ENCODE results near the gene PRND. TPM values are rescaled to one million over a fixed set of nuclear protein-coding genes. Genes with fewer than 3 reads are reported as not detected.

The PRND gene
- total and polyA plus RNA-seq, 2 experiments from 2014 or later: 0.10 TPM; not detected in 1

GRCh38 chr20:4681401-4681800 is 40.3 kb upstream of the PRND start:
- H3K36me3 Mint-ChIP-seq (ENCODE audit: low read depth): no peaks in the 10 kb centered on the region
- H3K36me3 ChIP-seq (ENCODE audit: insufficient read depth): no peaks in the 10 kb centered on the region
- no peak for DNase-seq (ENCODE audit: low spot score)

More at GRCh38 chr20:4681401-4681800, 40.3 kb upstream of the PRND start:
- no peak for TF ChIP-seq NANOG (IDR thresholded peaks at IDR 0.05; ENCODE audit: borderline replicate concordance)
- TF ChIP-seq ZNF114 (CRISPR knock-in tag; IDR thresholded peaks at IDR 0.05): no peak
- TF ChIP-seq ZNF462 (CRISPR knock-in tag; IDR thresholded peaks at IDR 0.05): no peak
- no peak for TF ChIP-seq JUNB (IDR thresholded peaks at IDR 0.05; ENCODE audit: unreplicated experiment)
- no peak for TF ChIP-seq ZNF331 (CRISPR knock-in tag; IDR thresholded peaks at IDR 0.05; ENCODE audit: low read depth)
- TF ChIP-seq CREB1 (CRISPR knock-in tag; IDR thresholded peaks at IDR 0.05; ENCODE audit: low read depth): no peak
- no peak for TF ChIP-seq POLR2AphosphoS5 (IDR thresholded peaks at IDR 0.05; ENCODE audit: low read depth)
- no peak for TF ChIP-seq EZH2phosphoT487 (IDR thresholded peaks at IDR 0.05; ENCODE audit: unreplicated experiment)
- TF ChIP-seq EZH2 (IDR thresholded peaks at IDR 0.05; ENCODE audit: low read depth, unreplicated experiment): no peak
- TF ChIP-seq ETS1 (IDR thresholded peaks at IDR 0.05): no peak
- no peak for TF ChIP-seq CTCF (conservative IDR thresholded peaks at IDR 0.05; ENCODE audit: low read depth in 2 of 2)
- peaks cover 22% of the 10 kb centered on the region for H3K27me3 Mint-ChIP-seq (ENCODE audit: insufficient read depth, low read depth, poor library complexity)
- no peak overlapping the region for H3K4me3 Mint-ChIP-seq
- ATAC-seq: no peak
- peak overlapping the region; percentile 93 for H2AFZ ChIP-seq
- peaks cover 9% of the 10 kb centered on the region for H3K27me3 ChIP-seq (ENCODE audit: insufficient read depth)
- no peaks in the 10 kb centered on the region for H3K79me2 ChIP-seq (replicated peaks; ENCODE audit: insufficient read depth)
- H4K20me1 ChIP-seq (replicated peaks; ENCODE audit: insufficient read depth): no peaks in the 10 kb centered on the region
- no peaks in the 10 kb centered on the region for H3K9me3 Mint-ChIP-seq
- H3K9me2 ChIP-seq (ENCODE audit: insufficient read depth): no peaks in the 10 kb centered on the region
- H3K4me3 ChIP-seq: no peak overlapping the region
- H3K4me1 ChIP-seq (ENCODE audit: insufficient read depth): peaks cover 28% of the 10 kb centered on the region
- peaks cover 41% of the 10 kb centered on the region for H3K4me1 Mint-ChIP-seq
- peaks cover 5% of the 10 kb centered on the region; the same call in 1 of the 2 replicates for H3F3A ChIP-seq (replicated peaks; ENCODE audit: low read depth)
- H3K27ac ChIP-seq (ENCODE audit: low read depth): no peak overlapping the region
- H3K27ac Mint-ChIP-seq: no peak overlapping the region
- H3K4me2 ChIP-seq: no peak overlapping the region
